Stimulated activated CD8-positive, alpha-beta memory T cell treated with anti-CD3 and anti-CD28 coated beads, Interleukin-7, amount 100 ng/mL, for 48 hours (primary cell): Measurements from ENCODE around the gene PROM1.

Experiments
- DNase-seq, 2 donors: peaks; one replicate each; pipeline ENCODE4 v3.0.0-alpha.2; 2020; ENCODE audit warnings: low read depth in 1 of 2; ENCODE audit errors: extremely low read depth in 1 of 2

PROM1 gene

DNA sequence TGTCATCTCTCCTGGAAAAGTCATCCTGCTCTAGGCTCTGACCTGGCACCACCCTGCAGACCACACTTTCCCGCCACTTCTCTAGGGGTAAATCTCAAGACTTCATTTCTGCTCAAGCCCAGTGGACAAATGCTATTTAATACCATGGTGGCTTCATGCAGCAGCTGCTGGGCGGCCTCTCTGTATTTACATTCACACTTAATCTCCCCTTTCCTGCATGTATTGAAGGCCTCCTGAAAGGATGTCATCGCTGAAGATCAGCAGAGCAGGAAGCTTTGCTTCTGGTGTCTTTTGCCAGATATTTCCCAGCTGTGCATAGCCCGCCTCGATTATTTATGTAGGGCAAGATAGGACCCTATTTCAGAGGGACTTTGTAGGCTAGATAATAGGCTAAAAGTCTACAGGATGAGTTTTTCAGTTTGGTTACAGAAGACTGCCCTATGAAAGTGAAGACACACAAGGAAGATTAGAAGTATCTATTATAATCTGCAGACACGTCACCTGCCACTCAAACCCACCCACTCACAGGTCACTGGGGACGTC lies 17.2 kb downstream of the PROM1 start:
- no peak for DNase-seq

DNA sequence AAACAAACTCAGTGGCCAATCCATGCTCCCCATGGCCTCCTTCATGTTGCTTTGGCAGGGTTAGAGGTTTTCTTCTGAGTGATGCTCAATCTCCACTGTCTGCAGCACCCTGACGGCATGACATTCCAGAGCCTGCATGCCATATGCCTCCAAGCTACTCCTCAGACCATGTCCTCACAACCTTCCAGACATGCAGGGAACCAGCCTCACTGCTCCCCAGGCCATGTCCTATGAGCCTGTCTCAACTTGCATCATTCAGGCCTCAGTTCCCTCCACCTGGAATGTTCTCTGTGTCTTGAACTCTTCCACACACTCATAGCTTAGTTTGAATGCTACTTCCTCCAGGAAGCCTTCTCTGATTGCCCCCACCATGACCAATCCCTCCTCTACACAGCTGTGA lies 18.8 kb downstream of the PROM1 start:
- DNase-seq: no peak

DNA sequence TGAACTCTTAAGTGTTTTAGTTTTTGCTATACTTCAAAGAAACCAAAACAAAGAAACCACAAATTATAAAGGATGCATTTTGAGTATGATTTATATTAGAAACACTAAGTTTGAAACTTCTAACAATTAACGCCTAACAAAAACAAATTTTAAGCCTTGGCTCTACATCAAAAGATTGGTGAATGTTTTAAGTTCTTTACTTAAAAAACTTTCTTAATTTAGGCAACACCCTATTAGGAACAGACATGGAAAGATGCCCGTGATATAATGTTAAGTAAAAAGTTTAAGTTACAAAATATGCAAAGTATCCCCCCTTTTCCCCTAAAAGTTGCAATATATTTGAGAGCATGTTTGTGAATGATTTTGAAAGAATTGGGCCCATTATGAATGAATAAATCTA lies 21.2 kb downstream of the PROM1 start:
- no peak for DNase-seq

DNA sequence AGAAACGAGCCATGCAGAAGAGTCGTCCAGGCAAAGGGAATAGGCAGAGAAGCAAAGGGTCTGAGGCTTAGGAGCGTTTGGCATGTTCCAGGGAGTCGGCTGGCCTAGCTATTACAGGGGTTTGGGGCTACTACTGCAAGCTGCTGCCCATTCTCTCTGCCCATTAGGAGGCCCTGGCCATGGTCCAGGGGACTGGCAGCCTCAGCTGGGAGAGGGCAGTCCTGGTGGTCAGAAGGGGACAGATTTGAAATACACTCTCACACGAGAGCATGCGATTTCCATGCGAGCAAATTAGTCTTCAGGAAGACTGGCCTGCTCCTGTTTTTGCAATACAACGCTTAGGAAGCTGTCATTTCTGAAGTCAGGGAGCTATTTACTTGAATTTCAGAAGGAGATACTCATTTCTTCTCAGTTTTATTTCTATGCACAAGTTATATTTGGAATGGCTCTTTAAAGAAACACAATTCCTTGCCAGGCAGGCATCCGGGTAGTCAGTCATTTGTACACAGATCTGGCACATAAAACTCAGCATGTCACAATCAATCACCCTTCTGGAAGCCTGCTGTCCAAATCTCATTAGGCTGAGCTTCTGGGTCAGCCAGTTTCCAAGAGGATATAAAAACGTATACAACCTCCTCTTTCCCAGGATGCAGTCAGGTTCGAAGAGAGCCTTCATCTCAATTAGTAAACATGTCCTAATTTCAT lies 27.0 kb downstream of the PROM1 start:
- no peak for DNase-seq

DNA sequence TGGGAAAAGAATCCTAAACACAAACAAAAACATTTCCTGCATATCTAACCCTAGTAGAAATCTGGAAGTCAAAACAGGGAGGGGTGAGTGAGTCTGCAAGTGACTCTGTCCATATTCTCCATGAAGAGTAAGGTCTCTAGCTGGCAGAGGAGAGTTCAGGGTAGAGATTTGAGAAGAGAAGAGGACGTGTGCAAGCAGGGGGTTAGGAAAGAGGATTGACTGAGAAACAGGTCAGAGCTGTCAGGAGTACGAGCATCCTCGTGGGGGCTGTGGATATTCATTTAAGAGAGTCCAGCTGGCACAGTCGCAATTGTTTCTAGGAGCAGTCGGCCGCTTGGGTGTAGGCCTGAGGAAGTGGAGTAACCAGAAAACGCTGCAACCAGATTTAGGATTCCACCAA lies 27.9 kb downstream of the PROM1 start:
- no peak for DNase-seq

DNA sequence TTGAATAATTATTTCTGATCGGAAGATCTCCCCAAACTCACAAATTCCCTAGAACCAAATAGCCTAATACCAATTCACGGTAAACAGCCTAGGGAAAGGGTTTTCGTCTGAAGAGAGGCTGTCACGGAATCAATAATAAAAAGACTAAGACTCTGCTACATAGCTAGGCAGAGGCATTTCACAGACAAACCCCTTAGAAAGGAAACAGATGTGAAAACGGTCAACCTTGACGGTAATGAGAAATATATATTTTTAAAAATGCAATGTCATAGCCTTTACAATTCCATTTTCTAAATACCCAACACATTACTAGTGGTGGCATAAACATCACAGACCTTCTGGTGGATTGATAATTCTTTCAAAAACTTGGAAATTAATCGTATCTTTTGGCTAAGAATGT lies 28.4 kb downstream of the PROM1 start:
- no peak for DNase-seq

DNA sequence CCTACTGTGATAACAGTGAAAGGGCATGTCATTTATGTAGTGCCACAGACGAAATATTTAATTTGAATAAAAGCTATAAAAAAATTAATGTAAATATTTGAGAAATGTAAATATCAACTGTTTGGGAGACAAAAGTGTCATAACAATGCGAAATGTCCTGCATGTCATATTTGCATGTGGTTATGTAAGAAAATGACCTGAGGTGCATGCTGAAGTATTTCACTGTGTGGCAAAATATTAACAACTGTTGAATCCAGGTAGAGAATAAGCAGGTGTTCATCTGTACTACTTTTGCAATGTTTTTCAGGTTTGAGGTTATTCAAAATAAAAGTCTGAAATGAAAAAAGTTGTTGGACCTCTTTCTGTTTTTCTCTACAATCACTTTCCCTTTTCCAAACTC lies 30.9 kb downstream of the PROM1 start:
- DNase-seq: no peak

DNA sequence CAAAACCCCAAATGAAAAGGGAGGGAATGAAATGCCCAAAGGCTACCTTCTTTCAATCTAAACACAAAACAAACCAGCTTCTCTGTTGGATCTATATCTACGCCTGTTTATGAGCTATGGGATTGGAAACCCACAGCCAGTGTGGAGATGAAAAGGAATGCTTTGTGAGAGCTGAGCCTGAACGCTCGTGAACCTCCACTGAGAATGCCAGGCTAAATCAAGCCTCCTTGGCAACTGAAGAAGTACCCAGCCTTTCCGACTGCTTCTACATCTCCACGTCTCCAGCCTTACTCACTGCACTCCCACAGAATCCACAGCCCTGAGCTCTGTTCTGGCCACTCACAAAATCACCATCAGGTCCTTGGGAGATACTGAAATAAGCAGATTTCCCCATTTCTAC lies 31.8 kb downstream of the PROM1 start:
- no peak for DNase-seq

DNA sequence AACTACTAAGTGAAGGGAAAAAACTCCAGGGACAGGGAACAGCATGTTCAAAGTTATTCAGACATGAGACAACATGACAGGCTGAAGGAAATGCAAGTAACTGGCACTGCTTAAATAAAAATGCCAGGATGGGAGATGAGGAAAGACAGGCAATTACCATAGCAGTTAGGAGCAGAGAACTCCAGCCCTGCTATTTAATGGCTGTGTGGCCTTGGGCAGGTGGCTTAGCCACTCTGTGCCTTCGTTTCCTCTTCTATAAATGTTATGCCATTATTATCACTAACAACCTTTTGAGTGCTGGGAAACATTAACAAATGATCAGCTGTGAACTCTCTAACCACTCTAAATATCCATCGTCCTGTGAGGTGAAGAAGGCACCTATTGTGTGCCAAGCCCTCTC lies 32.7 kb downstream of the PROM1 start:
- DNase-seq: no peak

DNA sequence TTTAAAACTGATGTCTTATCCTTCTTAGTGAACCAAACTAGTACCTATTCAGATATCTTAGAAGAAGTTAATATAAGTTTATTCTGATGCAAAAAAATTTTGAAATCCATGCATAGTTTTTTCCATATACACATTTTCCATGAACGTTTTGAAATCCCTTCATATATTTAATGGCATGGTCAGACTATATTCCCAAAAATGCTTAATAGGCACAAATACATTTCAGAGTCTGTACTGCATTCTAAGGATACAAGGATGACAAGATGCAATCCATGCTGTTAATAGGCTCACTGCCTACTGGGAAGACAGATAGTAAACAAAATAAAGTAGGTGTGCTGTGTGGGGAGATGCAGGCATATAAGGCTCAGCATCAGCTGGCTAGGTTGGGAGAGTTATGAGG lies 33.2 kb downstream of the PROM1 start:
- DNase-seq: no peak

DNA sequence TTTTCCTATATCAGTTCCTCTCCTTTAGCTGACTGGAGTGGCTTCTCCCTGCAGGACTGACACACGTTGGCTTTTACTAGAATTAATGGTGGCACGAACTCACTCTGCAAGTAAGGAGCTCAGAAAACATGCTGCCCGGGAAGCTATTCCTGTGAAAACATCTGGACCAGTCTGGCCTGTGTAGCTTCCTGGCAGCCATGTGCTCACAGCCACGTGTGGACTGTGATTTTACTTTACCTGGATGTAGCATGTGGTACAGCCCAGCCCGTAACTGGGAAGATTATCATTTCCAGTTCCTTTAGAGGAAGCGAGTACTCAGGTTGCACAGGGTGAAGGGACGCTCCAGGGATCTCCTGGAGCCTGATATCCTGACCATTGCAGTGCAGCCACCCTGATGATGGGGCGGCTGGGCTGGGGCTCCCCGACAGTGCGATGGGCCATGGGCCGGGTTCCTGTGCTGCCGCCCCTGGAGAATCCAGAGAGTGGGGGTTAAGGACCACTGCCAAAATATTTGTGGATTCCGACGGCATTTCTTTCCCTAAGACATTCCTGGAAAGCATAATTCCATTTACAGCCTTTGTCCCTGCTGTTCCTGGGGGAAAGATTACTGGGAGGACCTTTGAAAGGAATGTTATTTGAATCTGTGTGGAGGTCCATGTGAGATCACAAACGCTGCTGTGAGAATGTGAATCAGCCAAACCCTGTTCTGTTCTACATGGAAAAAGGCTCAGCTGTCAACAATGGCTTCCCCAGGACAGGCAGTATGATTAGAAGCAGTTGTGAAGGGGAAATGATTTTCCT lies 35.0 kb downstream of the PROM1 start:
- no peak for DNase-seq

DNA sequence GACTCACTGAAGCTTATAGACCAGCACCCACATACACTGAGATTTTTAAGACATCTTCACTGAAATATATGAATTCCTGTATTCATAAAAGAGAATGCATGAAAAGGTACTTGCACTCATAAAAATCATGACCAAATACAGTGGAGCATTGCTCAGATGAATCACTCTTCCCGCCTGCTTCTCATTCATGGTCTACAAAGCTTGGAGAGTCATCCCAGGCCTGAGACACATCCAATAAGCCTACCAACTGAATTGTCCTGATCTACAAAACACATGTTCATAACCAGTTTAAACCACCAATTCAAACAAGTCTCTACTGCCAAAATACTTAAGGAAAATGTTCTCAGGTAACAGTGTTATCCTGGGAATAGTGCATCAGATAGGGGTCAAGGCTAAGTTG lies 38.1 kb downstream of the PROM1 start:
- DNase-seq: no peak

DNA sequence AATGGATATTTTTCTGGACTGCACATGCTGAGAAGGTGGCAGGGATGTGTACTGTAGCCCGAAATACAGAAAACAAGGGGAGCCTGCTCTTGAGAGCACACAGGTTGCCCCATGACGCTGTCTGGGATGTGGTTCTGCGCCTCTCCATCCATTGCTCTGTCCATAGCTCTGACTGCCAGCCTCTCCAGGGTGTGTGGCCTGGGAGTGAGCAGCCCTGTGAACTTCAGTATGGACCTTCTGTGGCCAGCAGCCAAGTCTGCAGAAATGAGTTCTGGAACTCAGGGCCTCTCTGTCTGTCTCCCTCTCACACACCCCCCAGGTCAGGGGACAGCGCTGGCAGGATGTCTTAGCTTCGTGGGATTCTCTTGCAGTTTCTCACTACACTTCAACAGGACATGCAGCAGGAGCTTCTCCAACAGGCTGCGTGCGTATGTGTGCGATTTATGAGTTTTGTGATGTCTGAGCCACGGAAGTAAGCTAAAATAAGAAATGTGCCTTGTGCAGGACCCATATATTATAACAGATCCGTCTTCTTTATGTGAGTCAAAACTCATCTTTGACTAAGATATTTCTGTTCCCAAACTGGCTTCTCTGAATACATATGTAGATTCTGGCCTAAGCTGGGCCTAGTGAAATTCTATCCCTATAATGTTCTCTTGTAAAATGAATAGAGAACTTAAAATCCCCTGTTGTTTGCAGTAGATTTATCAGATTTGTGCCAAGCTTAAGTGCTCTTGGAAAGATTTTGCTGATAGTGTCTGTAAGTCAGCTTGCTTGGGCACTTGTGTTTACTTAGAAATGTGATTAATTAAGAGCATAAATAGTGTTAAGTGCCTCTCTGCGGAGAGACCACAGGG lies 40.0 kb downstream of the PROM1 start:
- no peak for DNase-seq

DNA sequence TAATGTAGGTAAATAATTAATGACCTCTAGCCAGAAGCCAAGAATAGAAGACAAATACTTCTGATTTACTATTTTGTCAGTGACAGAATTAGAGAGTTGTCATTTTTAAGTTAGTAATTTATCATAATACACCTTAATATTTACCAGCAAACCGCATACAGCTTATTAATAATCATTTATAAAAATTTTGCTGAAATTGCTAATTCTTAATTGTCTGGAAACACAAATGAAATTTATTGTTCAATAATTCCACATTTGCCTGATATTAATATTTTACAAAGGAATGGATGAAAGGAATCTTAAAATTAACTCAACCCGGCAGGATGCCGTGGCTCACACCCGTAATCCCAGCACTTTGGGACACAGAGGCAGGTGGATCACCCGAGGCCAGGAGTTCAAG lies 44.7 kb downstream of the PROM1 start:
- DNase-seq: no peak

DNA sequence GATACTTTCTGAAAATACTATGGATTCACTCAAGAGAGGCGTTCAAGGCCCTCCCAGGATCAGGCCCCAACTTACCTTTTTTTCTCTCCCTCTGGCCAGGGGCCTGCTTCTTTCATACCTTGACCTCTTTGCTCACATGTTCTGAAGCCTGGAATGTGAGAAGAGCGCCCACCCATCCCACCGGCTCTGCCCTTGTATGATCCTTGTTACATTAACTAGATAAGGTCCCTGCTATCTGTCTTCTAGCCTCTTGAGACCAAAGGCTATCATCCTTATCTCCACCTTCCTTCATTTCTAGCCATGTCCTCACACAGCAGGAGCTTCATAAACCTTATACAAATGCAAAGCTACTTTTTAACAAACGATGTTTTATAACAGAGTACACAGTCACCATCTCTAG lies 45.9 kb downstream of the PROM1 start:
- DNase-seq: no peak

DNA sequence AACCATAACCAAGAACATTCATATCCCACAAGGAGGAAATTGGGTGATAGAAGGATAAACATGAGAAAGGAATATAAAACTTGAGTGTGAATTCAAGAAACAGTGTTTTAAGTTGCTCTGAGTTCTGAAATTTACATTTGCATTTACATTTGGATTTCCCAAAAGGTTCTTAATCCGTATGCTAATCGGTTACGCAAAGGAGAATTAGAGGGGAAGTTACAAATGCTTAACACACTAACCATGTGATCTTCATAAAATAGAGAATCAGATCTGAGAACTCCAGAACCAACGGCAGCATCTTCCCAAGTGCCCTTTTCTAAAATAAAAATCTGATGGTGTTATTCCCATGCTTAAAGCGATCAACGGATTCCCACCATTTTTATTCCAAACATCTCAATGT lies 48.0 kb downstream of the PROM1 start:
- DNase-seq: no peak

DNA sequence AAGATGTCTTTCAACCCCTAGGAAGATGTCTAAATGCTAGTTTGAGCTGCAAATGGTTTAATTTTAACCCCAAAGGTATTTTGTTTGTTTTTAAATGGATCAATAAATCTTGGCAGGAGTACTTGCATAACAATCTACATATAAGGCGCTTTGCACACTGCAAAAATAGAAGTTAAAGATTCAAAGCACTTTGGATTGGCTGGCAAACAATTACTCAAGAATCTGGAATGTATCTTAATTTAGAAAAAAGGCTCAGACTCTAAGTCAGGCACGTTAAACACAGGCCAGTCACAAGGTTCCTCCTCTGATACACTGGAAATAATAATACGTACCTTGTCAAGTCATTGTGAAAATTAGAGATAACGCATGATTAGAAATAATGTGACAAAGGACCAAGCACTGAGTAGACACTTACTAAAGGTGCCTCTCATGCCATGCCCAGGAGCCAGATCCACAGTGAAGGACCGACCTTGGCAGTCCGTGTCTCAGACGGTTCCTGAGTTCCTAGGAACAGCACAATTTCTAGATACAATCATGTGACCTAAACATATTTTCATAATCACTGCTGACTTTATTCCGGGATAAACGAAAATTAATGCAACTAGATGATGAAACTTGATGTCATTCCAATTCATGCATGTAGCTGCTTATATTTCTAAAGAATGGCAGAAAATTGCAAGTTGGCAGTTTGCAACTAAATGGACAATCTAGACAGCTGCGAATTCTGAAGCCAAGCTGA lies 49.6 kb downstream of the PROM1 start:
- no peak for DNase-seq

DNA sequence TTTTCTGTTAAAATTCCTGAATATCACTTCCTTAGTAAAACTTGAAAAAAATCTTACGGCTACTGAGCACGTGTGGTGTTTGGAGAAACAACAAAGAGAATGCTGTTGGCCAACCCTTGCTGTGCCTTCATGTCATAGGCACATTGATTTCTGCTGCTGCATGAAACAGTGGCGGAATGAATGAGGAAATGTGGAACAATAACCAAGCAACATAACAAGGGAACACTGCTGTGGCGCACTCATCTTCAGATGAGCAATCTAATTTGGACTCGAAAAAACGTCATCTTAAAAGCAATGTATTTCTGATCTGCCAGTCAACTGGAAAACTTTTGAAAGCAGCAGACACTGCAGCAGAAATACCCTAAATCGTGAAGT lies 51.4 kb downstream of the PROM1 start:
- no peak for DNase-seq

DNA sequence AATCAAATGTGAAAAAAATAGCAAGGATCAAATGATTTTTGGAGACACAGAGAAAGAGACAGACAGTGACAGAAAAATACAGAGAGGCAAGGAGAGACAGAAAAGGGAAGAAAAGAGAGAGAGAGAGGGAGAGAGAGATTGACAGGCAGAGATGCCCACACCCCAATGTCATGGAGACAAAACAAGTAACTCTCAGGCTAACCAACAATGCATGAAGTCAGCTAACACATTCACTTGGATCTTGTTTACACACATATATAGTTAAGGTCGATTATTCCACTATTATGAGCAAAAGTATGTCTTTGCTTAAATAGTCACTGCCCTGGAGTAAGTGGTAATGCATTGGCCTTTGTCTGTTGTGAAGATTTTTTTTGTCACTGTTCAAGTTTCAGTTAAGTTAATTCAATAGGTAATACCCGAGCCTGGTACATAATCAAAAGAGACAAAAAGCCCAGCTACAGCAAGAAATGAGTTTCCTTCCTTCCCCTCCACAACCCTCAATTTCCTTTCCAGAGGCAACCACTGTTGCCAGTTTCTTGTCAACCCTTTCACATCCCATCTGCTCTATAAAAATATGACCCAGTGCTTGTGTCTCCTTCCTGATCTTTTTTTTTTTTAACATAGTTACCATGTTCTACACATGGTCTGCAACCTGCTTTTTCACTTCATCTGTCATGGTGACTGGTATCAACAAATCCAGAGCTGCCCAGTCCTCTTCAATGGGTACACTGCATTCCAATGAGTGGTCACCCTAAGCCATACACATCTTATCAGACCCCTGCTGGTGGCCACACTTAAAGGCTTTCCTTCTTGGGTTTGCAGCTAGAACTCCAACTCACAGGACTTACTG lies 52.1 kb downstream of the PROM1 start:
- DNase-seq: no peak

DNA sequence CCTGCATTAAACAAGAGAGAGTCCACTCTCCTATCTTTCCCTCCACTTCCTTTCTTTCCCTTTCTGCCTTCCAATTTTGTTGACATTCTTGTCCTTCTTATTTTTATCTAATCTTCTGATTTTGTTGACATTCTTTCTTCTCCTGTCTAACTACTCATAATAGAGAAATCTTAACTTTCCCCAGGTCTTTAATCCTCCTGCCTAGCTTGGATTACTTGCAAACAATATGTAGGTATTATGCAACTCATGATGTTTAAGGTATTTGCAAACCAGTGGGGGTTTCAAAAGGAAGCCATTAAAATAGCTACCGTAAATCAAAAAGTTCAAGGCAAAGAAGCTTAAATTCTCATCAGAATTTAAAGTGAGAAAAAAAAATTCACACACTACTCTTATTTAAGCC lies 53.9 kb downstream of the PROM1 start:
- DNase-seq: no peak
